HCT116 (cell line): ENCODE measurements around the gene SEMA3E. TPM values are rescaled to one million over a fixed set of nuclear protein-coding genes. Genes with fewer than 3 reads are reported as not detected.

Source experiments
- ATAC-seq: fragments of 200-7000 bp; cut with Tn5 transposase; 2 replicates; pipeline ENCODE4 v1.9.1; 2020; ENCODE audit warnings: mild to moderate bottlenecking, moderate library complexity
- BruUV-seq: library from RNA; stranded (reverse); fragments of 400-500 nt; replicated peaks from 2 replicates; lab custom pipeline; 2021; lab: Mats Ljungman, UMichigan
- CTCF ChIA-PET: fragments of 300-600 bp; sonication (Branson Sonifier 250); formaldehyde crosslinking; loops from one replicate; lab custom pipeline; 2021; ENCODE audit warnings: antibody characterized with exemption; lab: Charles Lee
- POLR2A ChIA-PET: fragments of 300-600, 350-600 bp; sonication (Branson Sonifier 250); formaldehyde crosslinking; loops from one replicate; lab custom pipeline; 2021; ENCODE audit warnings: antibody characterized with exemption; lab: Charles Lee
- RAD21 ChIA-PET, 2 experiments: fragments of 300-600 bp; sonication (Branson Sonifier 250); formaldehyde crosslinking; loops; one replicate each; lab custom pipeline; 2023; ENCODE audit warnings: low total read pairs in 2 of 2; ENCODE audit not compliant: uncharacterized antibody in 2 of 2, unreplicated experiment in 2 of 2, low non-redundant PET in 1 of 2; lab: Charles Lee
- DNase-seq: peaks from one replicate; pipeline ENCODE4 v3.0.0-alpha.2; 2010; ENCODE audit warnings: low read depth, low spot score
- H2AFZ ChIP-seq: fragments of 200-600 bp; shearing (Covaris generic), sonication (generic); 2 replicates; pipeline ENCODE4 v1.6.1; 2017; ENCODE audit warnings: low read depth, mixed run types, mixed read lengths, antibody characterized with exemption, low read length; ENCODE audit not compliant: poor library complexity, severe bottlenecking
- H3K27ac ChIP-seq: 2 replicates; pipeline ENCODE4 v1.5.1; 2012; ENCODE audit warnings: low read depth, low read length
- H3K27me3 ChIP-seq: fragments of 200-600 bp; sonication (generic); 2 replicates; pipeline ENCODE4 v1.6.1; 2016; ENCODE audit warnings: mixed run types, low read length, mixed read lengths; ENCODE audit not compliant: insufficient read depth
- H3K36me3 ChIP-seq, 2 experiments: fragments of 200-500 bp in 1 of 2; fragments of 200-600 bp in 1 of 2; sonication (Bioruptor generic) in 1 of 2; sonication (generic) in 1 of 2; 2 replicates each; pipeline versions ENCODE4 v1.5.1 to v1.6.1; 2014 to 2016; ENCODE audit warnings: low read length in 2 of 2, inconsistent platforms in 1 of 2, mixed read lengths in 1 of 2, mixed run types in 1 of 2; ENCODE audit not compliant: insufficient read depth in 2 of 2, control insufficient read depth in 1 of 2
- H3K4me1 ChIP-seq, 2 experiments: fragments of 200-600 bp in 1 of 2; sonication (generic) in 1 of 2; 2 replicates each; pipeline versions ENCODE4 v1.5.1 to v1.6.1; 2012 to 2017; ENCODE audit warnings: low read length in 2 of 2, inconsistent platforms in 1 of 2, mild to moderate bottlenecking in 1 of 2, mixed read lengths in 1 of 2, mixed run types in 1 of 2, moderate library complexity in 1 of 2; ENCODE audit not compliant: insufficient read depth in 2 of 2, control insufficient read depth in 1 of 2
- H3K4me2 ChIP-seq: fragments of 200-600 bp; sonication (generic); 2 replicates; pipeline ENCODE4 v1.6.1; 2017; ENCODE audit warnings: mixed run types, low read length, mixed read lengths
- H3K4me3 ChIP-seq, 2 experiments: fragments of 200-600 bp in 1 of 2; sonication (generic) in 1 of 2; replicated peaks in 1 of 2; 2 replicates each; pipeline ENCODE4 v1.5.1; 2011 to 2016; ENCODE audit warnings: low read length in 2 of 2, control low read depth in 1 of 2, low read depth in 1 of 2, mild to moderate bottlenecking in 1 of 2, mixed read lengths in 1 of 2, mixed run types in 1 of 2
- H3K79me2 ChIP-seq: fragments of 200-600 bp; sonication (generic); 2 replicates; pipeline ENCODE4 v1.6.1; 2017; ENCODE audit warnings: mild to moderate bottlenecking, mixed run types, low read length, moderate library complexity, mixed read lengths; ENCODE audit not compliant: insufficient read depth
- H3K9ac ChIP-seq: fragments of 200-600 bp; sonication (generic); 2 replicates; pipeline ENCODE4 v1.6.1; 2016; ENCODE audit warnings: low read length, mixed read lengths
- H3K9me2 ChIP-seq: fragments of 200-600 bp; sonication (generic), shearing (Covaris generic); 2 replicates; pipeline ENCODE4 v1.6.1; 2017; ENCODE audit warnings: mixed run types, mild to moderate bottlenecking, moderate library complexity; ENCODE audit not compliant: insufficient read depth
- H3K9me3 ChIP-seq, 2 experiments: fragments of 200-500 bp in 1 of 2; fragments of 200-600 bp in 1 of 2; sonication (Bioruptor generic) in 1 of 2; sonication (generic) in 1 of 2; 2 replicates each; pipeline ENCODE4 v1.6.1; 2014 to 2017; ENCODE audit warnings: low read length in 2 of 2, mixed read lengths in 2 of 2, inconsistent platforms in 1 of 2, low read depth in 1 of 2, mild to moderate bottlenecking in 1 of 2, mixed run types in 1 of 2, moderate library complexity in 1 of 2; ENCODE audit not compliant: control insufficient read depth in 1 of 2, insufficient read depth in 1 of 2
- H4K20me1 ChIP-seq: fragments of 200-600 bp; sonication (generic), shearing (Covaris generic); 2 replicates; pipeline ENCODE4 v1.6.1; 2017; ENCODE audit warnings: mixed run types, mild to moderate bottlenecking, moderate library complexity; ENCODE audit not compliant: insufficient read depth
- CBX3 ChIP-seq: IDR thresholded peaks from 2 replicates; pipeline ENCODE4 v1.6.1; 2012; ENCODE audit warnings: low read depth
- EGR1 ChIP-seq: IDR thresholded peaks from 2 replicates; pipeline ENCODE4 v1.6.1; 2012; ENCODE audit warnings: low read depth
- ELF1 ChIP-seq: IDR thresholded peaks from 2 replicates; pipeline ENCODE4 v1.6.1; 2012; ENCODE audit warnings: low read depth, borderline replicate concordance
- EZH2phosphoT487 ChIP-seq: fragments of 200-600 bp; IDR thresholded peaks from 2 replicates; pipeline ENCODE4 v1.6.1; 2018; ENCODE audit warnings: antibody characterized with exemption, borderline replicate concordance
- JUND ChIP-seq: IDR thresholded peaks from 2 replicates; pipeline ENCODE4 v1.6.1; 2012
- POLR2A ChIP-seq: IDR thresholded peaks from 2 replicates; pipeline ENCODE4 v1.7.0; 2011; ENCODE audit warnings: borderline replicate concordance; ENCODE audit not compliant: insufficient read depth, insufficient read length; ENCODE audit errors: extremely low read depth
- REST ChIP-seq: IDR thresholded peaks from 2 replicates; pipeline ENCODE4 v1.6.1; 2012; ENCODE audit warnings: low read depth
- SP1 ChIP-seq: IDR thresholded peaks from 2 replicates; pipeline ENCODE4 v1.6.1; 2012; ENCODE audit warnings: low read depth
- ZFX ChIP-seq: fragments of 450-650 bp; IDR thresholded peaks from 2 replicates; pipeline ENCODE4 v1.6.1; 2017
- ZNF274 ChIP-seq: fragments of 200-500 bp; sonication (Bioruptor generic); IDR thresholded peaks from 2 replicates; pipeline ENCODE4 v1.6.1; 2014; ENCODE audit warnings: mild to moderate bottlenecking, low read depth, low read length, inconsistent platforms
- intact Hi-C: fragments of 100-400 bp; cut with micrococcal nuclease; formaldehyde crosslinking; loops from 2 replicates; pipeline ENCODE4 v1.10.0; 2022
- total RNA-seq: library from RNA; stranded (reverse); gene quantifications from one replicate; pipeline ENCODE4 v1.2.1, GENCODE V29; 2021; ENCODE audit not compliant: unreplicated experiment

Gene SEMA3E
- total RNA-seq, 1 experiment from 2014 or later: 1.6 TPM

GRCh38 chr7:83451501-83452045, 197.4 kb downstream of the SEMA3E start:
- Histone ChIP-seq H3K4me3 (no peak overlapping the region), H3K27me3 (no peaks in the 10 kb centered on the region), H3K9me3 (no peaks in the 10 kb centered on the region), H3K9ac (no peak overlapping the region), H3K27ac (no peak overlapping the region), H3K79me2 (no peaks in the 10 kb centered on the region), H3K36me3 (no peaks in the 10 kb centered on the region)
- intact Hi-C loops: no loop called here
- DNase-seq: no peak
- BruUV-seq: no TSS peak
- RAD21 ChIA-PET: no interaction called here
- TF ChIP-seq EGR1: no peak
- TF ChIP-seq SP1: no peak
- no peak for TF ChIP-seq ZFX
- no peak for TF ChIP-seq CBX3
- no peak for TF ChIP-seq ELF1
- TF ChIP-seq, all 23 proteins: peak for 0
- CTCF ChIA-PET: no interaction called here
- Histone ChIP-seq H3K9me2 (no peaks in the 10 kb centered on the region), H3K4me1 (no peaks in the 10 kb centered on the region), H3K4me2 (no peak overlapping the region), H2AFZ (no peak overlapping the region), H4K20me1 (no peaks in the 10 kb centered on the region)
- no peak for ATAC-seq
- POLR2A ChIA-PET: no interaction called here

- Histone ChIP-seq H2AFZ (no peak overlapping the region), H3K27ac (no peak overlapping the region), H3K9me2 (no peaks in the 10 kb centered on the region), H3K4me3 (no peak overlapping the region), H3K27me3 (no peaks in the 10 kb centered on the region), H3K4me1 (no peaks in the 10 kb centered on the region), H3K4me2 (no peak overlapping the region), H3K79me2 (no peaks in the 10 kb centered on the region), H3K36me3 (no peaks in the 10 kb centered on the region), H3K9me3 (no peaks in the 10 kb centered on the region)
- intact Hi-C loops: no loop called here
- CTCF ChIA-PET: no interaction called here
- DNase-seq (no peak), ATAC-seq (no peak)
- POLR2A ChIA-PET: no interaction called here
- RAD21 ChIA-PET: no interaction called here
- TF ChIP-seq EZH2phosphoT487: no peak
- TF ChIP-seq EGR1: no peak
- no peak for TF ChIP-seq ZNF274
- no peak for TF ChIP-seq SP1
- TF ChIP-seq ZFX: no peak
- TF ChIP-seq POLR2A: no peak
- no peak for TF ChIP-seq REST
- no peak for TF ChIP-seq JUND
- TF ChIP-seq, all 23 proteins: peak for 0
- no TSS peak for BruUV-seq
- Histone ChIP-seq H3K9ac (no peak overlapping the region), H4K20me1 (no peaks in the 10 kb centered on the region)
These were observed 199.2 kb downstream of the SEMA3E start for GRCh38 chr7:83449781-83450180.
